ENCODE results near the gene FASN. TPM values are rescaled to one million over a fixed set of nuclear protein-coding genes. Genes with fewer than 3 reads are reported as not detected.

The FASN gene
- total and polyA plus RNA-seq, 2 donors (not counting 1 experiment from before 2014, with no cell fraction given), result 19.4 to 35.6 TPM

DNA sequence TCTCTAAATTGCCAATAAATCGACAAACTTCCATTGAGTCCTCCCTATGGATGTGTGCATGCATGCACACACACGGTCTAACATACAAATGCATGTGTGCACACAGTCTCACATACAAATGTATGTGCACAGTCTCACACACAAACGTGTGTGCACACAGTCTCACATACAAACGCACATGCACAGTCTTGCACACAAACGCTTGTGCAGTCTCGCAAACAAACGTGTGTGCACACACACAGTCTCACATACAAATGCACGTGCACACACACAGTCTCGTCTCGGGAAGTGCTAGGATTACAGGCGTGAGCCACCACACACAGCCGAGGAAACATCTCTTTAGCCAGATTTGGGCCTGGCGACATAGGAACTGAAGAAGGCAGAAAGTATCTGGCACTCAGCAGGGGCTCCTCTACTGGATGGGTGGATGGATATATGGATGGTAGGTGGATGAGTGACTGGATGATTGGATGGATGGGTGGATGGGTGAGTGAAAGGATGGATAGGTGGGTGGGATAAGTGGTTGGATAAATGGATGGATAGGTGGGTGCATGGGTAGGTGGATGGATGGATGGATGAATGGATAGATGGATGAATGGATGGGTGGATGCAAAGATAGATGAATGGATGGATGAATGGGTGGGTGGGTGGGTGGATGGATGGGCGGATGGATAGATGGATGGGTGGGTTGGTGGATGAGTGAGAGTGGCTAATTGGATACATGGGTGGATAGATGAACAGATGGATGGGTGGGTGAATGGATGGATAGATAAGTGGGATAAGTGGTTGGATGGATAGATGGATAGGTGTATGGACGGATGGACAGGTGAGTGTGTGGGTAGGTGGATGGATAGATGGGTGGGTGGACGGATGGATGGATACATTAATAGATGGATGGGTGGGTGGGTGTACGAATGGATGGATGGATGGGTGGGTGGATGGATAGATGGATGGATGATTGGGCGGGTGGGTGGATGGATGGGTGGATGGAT, 48.9 kb upstream of the FASN start:
- Mint-ChIP-seq H3K27me3 (no peaks in the 10 kb centered on the region), H3K4me3 (no peak overlapping the region), H3K27ac (no peak overlapping the region), H3K9me3 (ENCODE audit: insufficient read depth) (no peaks in the 10 kb centered on the region), H3K4me1 (no peaks in the 10 kb centered on the region)
- Histone ChIP-seq H3K36me3 (replicated peaks in 1 of 2; ENCODE audit: control extremely low read depth in 1 of 2, control insufficient read depth in 1 of 2, extremely low read depth in 1 of 2, insufficient read depth in 2 of 2, low read length in 1 of 2) (no peaks in the 10 kb centered on the region), H3K27me3 (replicated peaks in 1 of 4; ENCODE audit: control extremely low read depth in 1 of 4, control insufficient read depth in 3 of 4, insufficient read depth in 4 of 4, low read length in 3 of 4) (no peaks in the 10 kb centered on the region), H3K9ac (ENCODE audit: low read length) (no peak overlapping the region), H3K4me2 (replicated peaks; ENCODE audit: low read depth, low read length, poor library complexity, severe bottlenecking) (no peak overlapping the region), H3K27ac (ENCODE audit: low read length in 2 of 2) (no peak overlapping the region), H3K4me3 (ENCODE audit: control extremely low read depth in 1 of 5, extremely low read depth in 1 of 5, insufficient read depth in 1 of 5, low read depth in 2 of 5, low read length in 4 of 5) (no peak overlapping the region), H3K4me1 (ENCODE audit: control insufficient read depth in 2 of 2, insufficient read depth in 2 of 2, low read length in 2 of 2) (no peaks in the 10 kb centered on the region), H4K20me1 (ENCODE audit: control insufficient read depth, insufficient read depth, low read length, poor library complexity, severe bottlenecking) (no peaks in the 10 kb centered on the region), H2AFZ (ENCODE audit: insufficient read depth, low read depth, low read length, poor library complexity, severe bottlenecking) (no peak overlapping the region), H3K79me2 (ENCODE audit: control insufficient read depth, insufficient read depth, low read length) (no peaks in the 10 kb centered on the region), H3K9me3 (ENCODE audit: control extremely low read depth in 1 of 3, control insufficient read depth in 2 of 3, insufficient read depth in 1 of 3, low read length in 2 of 3) (no peaks in the 10 kb centered on the region)
- ChIA-PET CTCF (no interaction called here), POLR2A (no interaction called here)
- ATAC-seq (ENCODE audit: low read depth), result no peak
- DNase-seq, result no peak
- intact Hi-C loops (cut with micrococcal nuclease), result no loop called here
- TF ChIP-seq EZH2 (IDR thresholded peaks at IDR 0.05; ENCODE audit: borderline replicate concordance, insufficient read depth, low read depth, low read length, poor library complexity, severe bottlenecking), result no peak
- TF ChIP-seq, protein P1, sequence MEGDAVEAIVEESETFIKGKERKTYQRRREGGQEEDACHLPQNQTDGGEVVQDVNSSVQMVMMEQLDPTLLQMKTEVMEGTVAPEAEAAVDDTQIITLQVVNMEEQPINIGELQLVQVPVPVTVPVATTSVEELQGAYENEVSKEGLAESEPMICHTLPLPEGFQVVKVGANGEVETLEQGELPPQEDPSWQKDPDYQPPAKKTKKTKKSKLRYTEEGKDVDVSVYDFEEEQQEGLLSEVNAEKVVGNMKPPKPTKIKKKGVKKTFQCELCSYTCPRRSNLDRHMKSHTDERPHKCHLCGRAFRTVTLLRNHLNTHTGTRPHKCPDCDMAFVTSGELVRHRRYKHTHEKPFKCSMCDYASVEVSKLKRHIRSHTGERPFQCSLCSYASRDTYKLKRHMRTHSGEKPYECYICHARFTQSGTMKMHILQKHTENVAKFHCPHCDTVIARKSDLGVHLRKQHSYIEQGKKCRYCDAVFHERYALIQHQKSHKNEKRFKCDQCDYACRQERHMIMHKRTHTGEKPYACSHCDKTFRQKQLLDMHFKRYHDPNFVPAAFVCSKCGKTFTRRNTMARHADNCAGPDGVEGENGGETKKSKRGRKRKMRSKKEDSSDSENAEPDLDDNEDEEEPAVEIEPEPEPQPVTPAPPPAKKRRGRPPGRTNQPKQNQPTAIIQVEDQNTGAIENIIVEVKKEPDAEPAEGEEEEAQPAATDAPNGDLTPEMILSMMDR (IDR thresholded peaks at IDR 0.05), result no peak
- 91% methylated on average over 18 of the region's 18 CpGs for WGBS (ENCODE audit: insufficient coverage)

DNA sequence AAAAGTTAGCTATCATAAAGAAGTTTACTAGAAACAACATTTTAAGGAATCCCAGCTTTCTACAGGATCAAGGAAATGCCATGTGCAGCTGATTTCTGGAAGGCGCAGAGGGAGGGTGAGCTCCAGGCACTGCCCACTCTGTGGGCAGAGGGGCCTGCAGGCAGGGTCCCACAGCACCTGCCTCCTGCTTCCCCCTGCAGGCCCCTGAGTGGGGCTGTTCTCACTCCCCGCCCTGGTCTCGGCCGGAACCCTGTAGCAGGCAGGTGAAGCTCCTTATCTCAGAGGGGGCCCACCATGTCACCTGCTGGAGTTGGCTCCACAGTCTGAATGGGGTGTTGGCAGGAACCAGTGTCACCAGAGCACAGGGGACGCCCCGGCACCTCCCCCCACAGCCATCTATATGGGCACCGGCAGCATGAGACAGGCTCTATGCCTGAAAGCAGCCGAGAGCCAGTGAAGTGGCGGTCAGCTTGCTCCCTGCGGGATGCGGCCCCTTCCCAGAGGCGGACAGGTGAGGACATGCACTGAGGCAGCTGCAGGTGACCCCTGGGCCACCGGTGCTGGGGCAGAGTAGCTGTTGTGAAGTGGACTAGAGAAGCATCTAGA, 47.6 kb upstream of the FASN start:
- Histone ChIP-seq H4K20me1 (ENCODE audit: control insufficient read depth, insufficient read depth, low read length, poor library complexity, severe bottlenecking) (no peaks in the 10 kb centered on the region), H3K36me3 (replicated peaks in 1 of 2; ENCODE audit: control extremely low read depth in 1 of 2, control insufficient read depth in 1 of 2, extremely low read depth in 1 of 2, insufficient read depth in 2 of 2, low read length in 1 of 2) (no peaks in the 10 kb centered on the region), H3K9me3 (ENCODE audit: control extremely low read depth in 1 of 3, control insufficient read depth in 2 of 3, insufficient read depth in 1 of 3, low read length in 2 of 3) (no peaks in the 10 kb centered on the region), H3K4me2 (replicated peaks; ENCODE audit: low read depth, low read length, poor library complexity, severe bottlenecking) (no peak overlapping the region), H3K27ac (ENCODE audit: low read length in 2 of 2) (no peak overlapping the region), H3K4me1 (ENCODE audit: control insufficient read depth in 2 of 2, insufficient read depth in 2 of 2, low read length in 2 of 2) (no peaks in the 10 kb centered on the region), H3K27me3 (replicated peaks in 1 of 4; ENCODE audit: control extremely low read depth in 1 of 4, control insufficient read depth in 3 of 4, insufficient read depth in 4 of 4, low read length in 3 of 4) (no peaks in the 10 kb centered on the region), H3K9ac (ENCODE audit: low read length) (no peak overlapping the region), H3K4me3 (ENCODE audit: control extremely low read depth in 1 of 5, extremely low read depth in 1 of 5, insufficient read depth in 1 of 5, low read depth in 2 of 5, low read length in 4 of 5) (no peak overlapping the region), H2AFZ (ENCODE audit: insufficient read depth, low read depth, low read length, poor library complexity, severe bottlenecking) (no peak overlapping the region), H3K79me2 (ENCODE audit: control insufficient read depth, insufficient read depth, low read length) (no peaks in the 10 kb centered on the region)
- TF ChIP-seq, protein P1 (IDR thresholded peaks at IDR 0.05), result no peak
- TF ChIP-seq EZH2 (IDR thresholded peaks at IDR 0.05; ENCODE audit: borderline replicate concordance, insufficient read depth, low read depth, low read length, poor library complexity, severe bottlenecking), result no peak
- intact Hi-C loops (cut with micrococcal nuclease), result no loop called here
- Mint-ChIP-seq H3K4me3 (no peak overlapping the region), H3K4me1 (no peaks in the 10 kb centered on the region), H3K27ac (no peak overlapping the region), H3K9me3 (ENCODE audit: insufficient read depth) (no peaks in the 10 kb centered on the region), H3K27me3 (no peaks in the 10 kb centered on the region)
- ATAC-seq (ENCODE audit: low read depth), result no peak
- ChIA-PET POLR2A (no interaction called here), CTCF (interaction anchor here (0.9 kb wide), 1 partner anchor 186 kb away, joined by 3 read pairs; no protein-coding TSS in a partner anchor)
- no peak for DNase-seq
- 95% methylated on average over 13 of the region's 13 CpGs for WGBS (ENCODE audit: insufficient coverage)

Measured in B cell (primary cell).